Amniotic stem cell (primary cell): Measurements from ENCODE around the gene KRT8.

Experiments
- DNase-seq: peaks from one replicate; lab custom pipeline; 2025; lab: John Stamatoyannopoulos, UW

Gene KRT8

DNA sequence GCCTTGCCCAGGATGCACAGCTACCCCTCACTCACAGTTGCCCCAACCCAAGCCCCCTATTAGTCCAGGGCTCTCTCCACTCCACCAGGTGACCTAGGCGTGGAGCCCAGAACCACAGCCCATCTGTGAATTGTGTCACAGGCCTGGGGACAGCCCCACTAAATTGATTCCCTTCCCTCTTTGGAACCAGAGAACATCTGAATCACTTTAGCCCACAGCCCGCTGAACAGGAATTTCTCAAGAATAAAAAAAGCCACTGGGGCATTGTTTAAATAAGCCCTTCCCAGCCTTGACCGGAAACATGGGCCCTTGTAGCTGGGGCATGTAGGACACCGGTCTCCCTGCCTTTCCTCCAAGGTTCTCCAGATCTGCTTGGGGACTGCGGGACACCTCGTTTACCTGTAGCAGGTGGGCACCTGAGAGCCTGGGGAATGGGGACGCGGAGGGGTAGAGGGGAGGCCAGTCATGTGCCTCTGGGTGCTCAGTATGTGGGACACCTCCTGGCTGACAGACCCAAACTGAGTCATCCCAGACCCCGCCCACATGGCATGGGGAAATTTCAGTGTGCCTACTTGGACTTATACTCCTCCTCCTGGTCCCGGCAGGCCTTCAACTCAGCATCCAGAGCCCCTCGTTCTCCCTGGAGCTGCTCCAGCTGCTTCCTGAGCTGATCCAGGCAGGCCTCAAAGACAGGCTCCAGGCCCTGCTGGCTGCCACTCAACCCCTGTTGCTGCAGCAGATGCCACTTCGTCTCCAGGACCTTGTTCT is 57.4 kb downstream of the KRT8 start:
- no peak for DNase-seq
